ENCODE results near the gene CLRN3. TPM values are rescaled to one million over a fixed set of nuclear protein-coding genes. Genes with fewer than 3 reads are reported as not detected.

The CLRN3 gene
- total and polyA plus RNA-seq, 9 donors, result 0.24 TPM; not detected in 8

- Histone ChIP-seq H3K27ac (no peak overlapping the region), H3K4me3 (no peak overlapping the region), H3K4me1 (ENCODE audit: insufficient read depth) (no peaks in the 10 kb centered on the region), H3K9me3 (no peaks in the 10 kb centered on the region), H3K27me3 (no peaks in the 10 kb centered on the region), H3K36me3 (no peaks in the 10 kb centered on the region)
- 34 to 37% (median 34%) methylated on average over 19 of the region's 19 CpGs for WGBS, 3 donors
- intact Hi-C loops (cut with DNase I), result loop anchor here in 2 of 4 donors (2.0 to 10.0 kb wide), 2 partner anchors 139 to 141 kb away; no protein-coding TSS in a partner anchor
- TF ChIP-seq EP300 (IDR thresholded peaks at IDR 0.05) (no peak), CTCF (IDR thresholded peaks at IDR 0.05) (peak; percentile 61 to 76 (median 63))
- DNase-seq, result peak; percentile 47 to 76 (median 69)
These were observed 38.6 kb downstream of the CLRN3 start for GRCh38 chr10:127853868-127854768.

- no peaks in the 10 kb centered on the region for H3K27me3 ChIP-seq
- H3K4me1 ChIP-seq (ENCODE audit: insufficient read depth), result no peaks in the 10 kb centered on the region
- DNase-seq, result no peak
- intact Hi-C loops (cut with DNase I), result loop anchor here in 1 of 4 donors (10.0 kb wide), 1 partner anchor 138 kb away; no protein-coding TSS in a partner anchor
- TF ChIP-seq POLR2A (IDR thresholded peaks at IDR 0.05), result no peak
- no peak for TF ChIP-seq CTCF (IDR thresholded peaks at IDR 0.05)
- no peak for TF ChIP-seq EP300 (IDR thresholded peaks at IDR 0.05)
- no peaks in the 10 kb centered on the region for H3K36me3 ChIP-seq
- no peak overlapping the region for H3K4me3 ChIP-seq
- no peak overlapping the region for H3K27ac ChIP-seq
- no peaks in the 10 kb centered on the region for H3K9me3 ChIP-seq
- WGBS, 3 donors, result 84 to 92% (median 88%) methylated on average over 7 of the region's 7 CpGs
These were observed 40.3 kb downstream of the CLRN3 start for GRCh38 chr10:127852456-127852855.

- Histone ChIP-seq H3K27me3 (no peaks in the 10 kb centered on the region), H3K4me1 (ENCODE audit: insufficient read depth) (no peaks in the 10 kb centered on the region), H3K27ac (no peak overlapping the region), H3K4me3 (no peak overlapping the region), H3K36me3 (no peaks in the 10 kb centered on the region), H3K9me3 (no peaks in the 10 kb centered on the region)
- 89 to 93% (median 92%) methylated on average over 14 of the region's 14 CpGs for WGBS, 3 donors
- intact Hi-C loops (cut with DNase I), result loop anchor here in 1 of 4 donors (10.0 kb wide), 1 partner anchor 137 kb away; no protein-coding TSS in a partner anchor
- no peak for DNase-seq
- TF ChIP-seq CTCF (IDR thresholded peaks at IDR 0.05) (no peak), POLR2A (IDR thresholded peaks at IDR 0.05) (no peak), EP300 (IDR thresholded peaks at IDR 0.05) (no peak)
These were observed 41.0 kb downstream of the CLRN3 start for GRCh38 chr10:127851661-127852194.

- no peaks in the 10 kb centered on the region for H3K4me1 ChIP-seq (ENCODE audit: insufficient read depth)
- intact Hi-C loops (cut with DNase I), result loop anchor here in 1 of 4 donors (10.0 kb wide), 1 partner anchor 136 kb away; no protein-coding TSS in a partner anchor
- no peak overlapping the region for H3K27ac ChIP-seq
- no peak for DNase-seq
- H3K36me3 ChIP-seq, result no peaks in the 10 kb centered on the region
- 80 to 89% (median 80%) methylated on average over 10 of the region's 10 CpGs for WGBS, 3 donors
- H3K9me3 ChIP-seq, result no peaks in the 10 kb centered on the region
- no peaks in the 10 kb centered on the region for H3K27me3 ChIP-seq
- TF ChIP-seq CTCF (IDR thresholded peaks at IDR 0.05) (no peak), POLR2A (IDR thresholded peaks at IDR 0.05) (no peak), EP300 (IDR thresholded peaks at IDR 0.05) (no peak)
- no peak overlapping the region for H3K4me3 ChIP-seq
These were observed 41.8 kb downstream of the CLRN3 start for GRCh38 chr10:127850944-127851343.

Data from ovary (tissue), 9 donors.